Measurements from ENCODE around the gene KLHDC8A. TPM values are rescaled to one million over a fixed set of nuclear protein-coding genes. Genes with fewer than 3 reads are reported as not detected.

The KLHDC8A gene
- total and polyA plus RNA-seq, 2 of the 13 experiments (the other 11 are each of a cell fraction or from before 2014, with no cell fraction given) = not detected

DNA sequence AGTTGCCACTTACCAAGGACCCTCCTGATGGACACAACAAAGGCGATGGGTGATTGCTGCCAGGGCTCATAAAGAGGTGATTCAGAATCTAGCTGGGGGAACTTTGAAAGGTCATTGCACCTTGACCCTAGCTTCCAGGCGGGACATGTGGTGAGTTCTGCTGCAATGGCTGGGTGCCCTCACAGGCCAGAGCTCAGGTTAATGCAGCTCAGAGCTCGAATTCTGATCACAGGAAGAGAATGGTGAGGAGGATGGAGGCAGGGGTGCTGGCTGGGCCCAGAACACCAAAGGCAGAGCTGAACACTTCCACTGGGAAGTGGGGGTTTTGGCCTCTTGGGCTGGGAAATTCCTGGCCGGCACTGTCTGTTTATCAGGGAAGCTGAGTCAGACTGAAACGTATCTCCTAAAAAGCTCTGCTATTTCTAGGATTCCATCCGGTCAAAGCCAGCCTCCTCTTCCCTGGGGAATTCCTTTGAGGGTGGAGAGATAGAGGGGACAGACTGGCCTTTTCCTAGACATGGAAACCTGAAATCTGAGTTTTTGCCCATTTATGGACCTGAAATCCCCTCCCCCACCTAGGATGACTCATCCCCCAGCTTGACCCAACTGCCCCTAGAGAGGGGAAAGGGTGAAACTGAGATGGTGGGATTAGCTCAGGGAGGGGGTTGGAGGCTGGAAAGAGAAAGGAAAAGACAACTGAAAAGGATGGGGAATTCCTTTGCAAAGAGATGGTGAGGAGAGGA, 62.4 kb downstream of the KLHDC8A start (continued):
- no peak for TF ChIP-seq HES4 (CRISPR knock-in tag; IDR thresholded peaks at IDR 0.05; ENCODE audit: borderline replicate concordance)
- no peak for TF ChIP-seq SCMH1 (CRISPR knock-in tag; IDR thresholded peaks at IDR 0.05; ENCODE audit: borderline replicate concordance)
- TF ChIP-seq, protein P1, sequence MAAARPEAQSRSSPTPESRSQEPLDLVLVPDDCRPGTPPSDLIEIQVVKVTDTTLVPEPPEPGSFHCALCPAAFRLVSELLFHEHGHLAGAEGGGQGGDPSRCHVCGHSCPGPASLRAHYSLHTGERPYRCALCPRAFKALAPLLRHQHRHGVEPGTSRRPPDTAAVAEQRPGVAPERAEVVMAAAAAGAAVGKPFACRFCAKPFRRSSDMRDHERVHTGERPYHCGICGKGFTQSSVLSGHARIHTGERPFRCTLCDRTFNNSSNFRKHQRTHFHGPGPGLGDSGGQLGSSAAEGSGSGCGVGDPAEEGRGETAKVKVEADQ (CRISPR knock-in tag; IDR thresholded peaks at IDR 0.05; ENCODE audit: borderline replicate concordance) = no peak
- no peak for TF ChIP-seq MAF1 (CRISPR knock-in tag; IDR thresholded peaks at IDR 0.05; ENCODE audit: borderline replicate concordance)
- no peak for TF ChIP-seq ZNF224 (CRISPR knock-in tag; IDR thresholded peaks at IDR 0.05)
- TF ChIP-seq ZNF143 (CRISPR knock-in tag; IDR thresholded peaks at IDR 0.05) = no peak
- TF ChIP-seq ZNF142 (CRISPR knock-in tag; IDR thresholded peaks at IDR 0.05) = no peak
- TF ChIP-seq, protein P2, sequence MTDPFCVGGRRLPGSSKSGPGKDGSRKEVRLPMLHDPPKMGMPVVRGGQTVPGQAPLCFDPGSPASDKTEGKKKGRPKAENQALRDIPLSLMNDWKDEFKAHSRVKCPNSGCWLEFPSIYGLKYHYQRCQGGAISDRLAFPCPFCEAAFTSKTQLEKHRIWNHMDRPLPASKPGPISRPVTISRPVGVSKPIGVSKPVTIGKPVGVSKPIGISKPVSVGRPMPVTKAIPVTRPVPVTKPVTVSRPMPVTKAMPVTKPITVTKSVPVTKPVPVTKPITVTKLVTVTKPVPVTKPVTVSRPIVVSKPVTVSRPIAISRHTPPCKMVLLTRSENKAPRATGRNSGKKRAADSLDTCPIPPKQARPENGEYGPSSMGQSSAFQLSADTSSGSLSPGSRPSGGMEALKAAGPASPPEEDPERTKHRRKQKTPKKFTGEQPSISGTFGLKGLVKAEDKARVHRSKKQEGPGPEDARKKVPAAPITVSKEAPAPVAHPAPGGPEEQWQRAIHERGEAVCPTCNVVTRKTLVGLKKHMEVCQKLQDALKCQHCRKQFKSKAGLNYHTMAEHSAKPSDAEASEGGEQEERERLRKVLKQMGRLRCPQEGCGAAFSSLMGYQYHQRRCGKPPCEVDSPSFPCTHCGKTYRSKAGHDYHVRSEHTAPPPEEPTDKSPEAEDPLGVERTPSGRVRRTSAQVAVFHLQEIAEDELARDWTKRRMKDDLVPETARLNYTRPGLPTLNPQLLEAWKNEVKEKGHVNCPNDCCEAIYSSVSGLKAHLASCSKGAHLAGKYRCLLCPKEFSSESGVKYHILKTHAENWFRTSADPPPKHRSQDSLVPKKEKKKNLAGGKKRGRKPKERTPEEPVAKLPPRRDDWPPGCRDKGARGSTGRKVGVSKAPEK (CRISPR knock-in tag; IDR thresholded peaks at IDR 0.05; ENCODE audit: borderline replicate concordance) = no peak
- no peak for TF ChIP-seq ZNF333 (CRISPR knock-in tag; IDR thresholded peaks at IDR 0.05; ENCODE audit: borderline replicate concordance)
- peak; percentile 77; the same call in 1 of the 2 replicates for TF ChIP-seq ZFX (CRISPR knock-in tag; IDR thresholded peaks at IDR 0.05; ENCODE audit: low read depth)
- TF ChIP-seq NFE2 (CRISPR knock-in tag; IDR thresholded peaks at IDR 0.05) = no peak
- no peak for TF ChIP-seq ZFYVE20 (CRISPR knock-in tag; IDR thresholded peaks at IDR 0.05; ENCODE audit: borderline replicate concordance, low read depth)
- no peak for TF ChIP-seq GABPA (IDR thresholded peaks at IDR 0.05; ENCODE audit: low read depth, low read length)
- no peak for TF ChIP-seq GABPA (CRISPR knock-in tag; IDR thresholded peaks at IDR 0.05; ENCODE audit: low read depth)
- TF ChIP-seq SKIL (CRISPR knock-in tag; IDR thresholded peaks at IDR 0.05; ENCODE audit: borderline replicate concordance) = 0 out of 2 replicates have a peak, but pooled peaks have one; percentile 23
- TF ChIP-seq ZNF746 (CRISPR knock-in tag; IDR thresholded peaks at IDR 0.05) = 0 out of 2 replicates have a peak, but pooled peaks have one; percentile 28

Data from HepG2 (cell line).